ENCODE results near the gene BID.

GRCh38 chr22:17707526-17707925 lies 66.7 kb downstream of the BID start:
- TF ChIP-seq CTCF (IDR thresholded peaks at IDR 0.05) (no peak), POLR2AphosphoS5 (IDR thresholded peaks at IDR 0.05) (no peak), POLR2A (IDR thresholded peaks at IDR 0.05) (no peak)

Data from suprapubic skin (tissue), 4 donors.